Ascending aorta (tissue), 2 donors: ENCODE measurements around the gene YBEY. TPM values are rescaled to one million over a fixed set of nuclear protein-coding genes. Genes with fewer than 3 reads are reported as not detected.

Source experiments
- DNase-seq, 2 donors: peaks; one replicate each; pipeline ENCODE4 v3.0.0-alpha.2; 2019; ENCODE audit warnings: low spot score in 2 of 2
- H3K27ac ChIP-seq, 2 donors: fragments of 200-600 bp; sonication (generic); one replicate each; pipeline ENCODE4 v1.5.1; 2016 to 2017; ENCODE audit warnings: mild to moderate bottlenecking in 1 of 2
- H3K27me3 ChIP-seq: fragments of 200-600 bp; sonication (generic); one replicate; pipeline ENCODE4 v1.5.1; 2017
- H3K36me3 ChIP-seq, 2 donors: fragments of 200-600 bp; sonication (generic); one replicate each; pipeline ENCODE4 v1.5.1; 2016
- H3K4me1 ChIP-seq, 2 donors: fragments of 200-600 bp; sonication (generic); one replicate each; pipeline ENCODE4 v1.5.1; 2016 to 2017; ENCODE audit warnings: mild to moderate bottlenecking in 1 of 2
- H3K4me3 ChIP-seq, 2 donors: fragments of 200-600 bp; sonication (generic); one replicate each; pipeline ENCODE4 v1.5.1; 2016 to 2017; ENCODE audit warnings: mild to moderate bottlenecking in 1 of 2
- H3K9me3 ChIP-seq, 2 donors: fragments of 200-600 bp; sonication (generic); one replicate each; pipeline ENCODE4 v1.5.1; 2016
- intact Hi-C: fragments of 100-400 bp; cut with DNase I; formaldehyde crosslinking; loops from one replicate; pipeline ENCODE4 v1.15.1; 2023
- total RNA-seq: library from RNA; depleted of rRNA; stranded (reverse); fragments of >200 nt; gene quantifications from one replicate; pipeline ENCODE4 v1.1.0, GENCODE V29; 2016
- TF ChIP-seq, protein P1 (sequence below), 3 experiments: fragments of 200-600 bp in 2 of 3; fragments of 450-650 bp in 1 of 3; sonication (generic) in 2 of 3; IDR thresholded peaks; one replicate each; pipeline ENCODE4 v1.5.1; 2016 to 2019; ENCODE audit warnings: antibody characterized with exemption in 3 of 3, mild to moderate bottlenecking in 1 of 3, moderate library complexity in 1 of 3

YBEY gene
- total RNA-seq, 1 donor from 2014 or later = 0.53 TPM

DNA sequence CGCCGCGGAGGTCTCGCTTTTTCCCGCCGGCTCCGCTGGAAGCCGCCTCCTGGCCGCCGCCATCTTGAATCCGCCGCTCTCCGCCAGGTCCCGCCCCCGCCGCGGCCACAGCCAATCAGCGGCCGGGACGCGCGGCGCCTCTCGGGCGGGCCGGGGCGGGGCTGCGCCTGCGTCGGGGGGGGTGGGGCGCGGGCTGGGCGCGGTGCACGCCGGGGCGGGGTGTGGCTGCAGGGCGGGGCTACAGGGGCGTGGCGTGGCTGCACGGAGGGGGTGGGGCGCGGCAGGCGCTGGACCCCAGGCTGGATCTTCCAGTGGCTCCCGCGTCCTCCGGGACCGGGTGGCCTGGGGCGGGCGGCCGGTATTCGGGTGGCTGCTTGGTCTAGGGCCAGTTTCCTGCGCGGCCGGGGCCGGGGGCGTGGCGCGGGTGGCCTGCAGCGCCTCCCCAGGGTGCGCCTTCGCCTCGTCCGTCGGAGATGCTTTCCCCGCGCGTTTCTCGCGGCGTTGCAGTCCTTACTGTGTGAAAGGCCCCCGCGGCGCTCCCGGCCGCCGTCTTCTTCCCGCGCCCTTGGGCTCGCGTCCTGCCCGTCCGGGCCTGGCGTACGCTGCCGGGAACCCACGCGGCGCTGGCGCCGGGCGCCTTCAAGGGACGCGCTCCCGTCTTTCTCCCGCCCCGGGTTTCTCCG, 38.4 kb downstream of the YBEY start:
- TF ChIP-seq, protein P1, sequence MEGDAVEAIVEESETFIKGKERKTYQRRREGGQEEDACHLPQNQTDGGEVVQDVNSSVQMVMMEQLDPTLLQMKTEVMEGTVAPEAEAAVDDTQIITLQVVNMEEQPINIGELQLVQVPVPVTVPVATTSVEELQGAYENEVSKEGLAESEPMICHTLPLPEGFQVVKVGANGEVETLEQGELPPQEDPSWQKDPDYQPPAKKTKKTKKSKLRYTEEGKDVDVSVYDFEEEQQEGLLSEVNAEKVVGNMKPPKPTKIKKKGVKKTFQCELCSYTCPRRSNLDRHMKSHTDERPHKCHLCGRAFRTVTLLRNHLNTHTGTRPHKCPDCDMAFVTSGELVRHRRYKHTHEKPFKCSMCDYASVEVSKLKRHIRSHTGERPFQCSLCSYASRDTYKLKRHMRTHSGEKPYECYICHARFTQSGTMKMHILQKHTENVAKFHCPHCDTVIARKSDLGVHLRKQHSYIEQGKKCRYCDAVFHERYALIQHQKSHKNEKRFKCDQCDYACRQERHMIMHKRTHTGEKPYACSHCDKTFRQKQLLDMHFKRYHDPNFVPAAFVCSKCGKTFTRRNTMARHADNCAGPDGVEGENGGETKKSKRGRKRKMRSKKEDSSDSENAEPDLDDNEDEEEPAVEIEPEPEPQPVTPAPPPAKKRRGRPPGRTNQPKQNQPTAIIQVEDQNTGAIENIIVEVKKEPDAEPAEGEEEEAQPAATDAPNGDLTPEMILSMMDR (IDR thresholded peaks at IDR 0.05) = peak in 2 of 3 experiments; percentile 10 to 24
- Histone ChIP-seq H3K36me3 (peaks cover 0 to 9% of the 10 kb centered on the region in 2 donors), H3K4me3 (peak overlapping the region; percentile 81 to 98), H3K27ac (peak overlapping the region; percentile 97), H3K27me3 (no peaks in the 10 kb centered on the region), H3K4me1 (peaks cover 15 to 20% of the 10 kb centered on the region in 2 donors), H3K9me3 (no peaks in the 10 kb centered on the region)
- DNase-seq = peak in 1 of 2 donors; percentile 91
- intact Hi-C loops = loop anchor here (1.0 to 10.0 kb wide), 5 partner anchors 38 to 1450 kb away; partner anchors contain the start of genes DIP2A, PTTG1IP and YBEY

DNA sequence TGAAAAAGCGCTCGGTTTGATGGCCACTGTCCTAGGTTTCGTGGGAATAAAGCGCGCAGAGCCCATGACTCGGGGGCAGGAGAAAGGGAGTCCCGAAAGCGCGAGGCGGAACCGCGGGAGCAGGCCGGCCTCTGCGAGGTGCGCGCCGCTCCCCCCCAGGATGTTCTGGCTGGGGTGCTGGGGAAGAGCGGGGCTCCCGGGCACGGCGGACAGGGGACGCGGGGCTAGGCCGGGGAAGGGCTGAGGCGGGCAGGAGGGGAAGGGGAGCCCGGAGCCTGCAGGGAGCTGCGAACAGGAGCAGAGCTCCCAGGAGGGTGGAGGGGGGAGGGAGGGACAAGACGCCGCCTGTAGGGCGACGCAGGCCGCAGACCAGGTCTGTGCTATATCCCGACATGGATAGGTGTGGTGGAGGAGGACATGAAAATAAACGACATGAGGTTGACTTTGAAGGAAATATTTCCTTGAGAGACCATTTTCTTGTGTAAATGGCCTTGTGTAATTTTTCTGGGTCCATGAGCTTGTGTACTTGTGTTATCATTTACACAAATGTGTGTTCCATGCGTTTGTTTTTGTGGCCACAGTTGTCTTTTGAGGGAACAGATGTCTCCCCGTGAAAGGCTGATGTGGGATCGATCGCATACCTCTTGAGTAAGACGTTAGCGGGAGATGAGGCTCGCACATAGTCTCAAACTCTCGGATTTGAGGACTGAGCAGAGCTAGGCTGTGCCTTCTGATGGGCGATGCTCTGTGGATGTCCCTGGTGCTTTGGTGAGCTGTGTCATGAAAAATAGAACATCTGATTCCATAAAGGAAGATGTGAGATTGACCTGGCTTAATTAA, 39.2 kb downstream of the YBEY start:
- TF ChIP-seq, protein P1 (IDR thresholded peaks at IDR 0.05) = no peak
- Histone ChIP-seq H3K27me3 (no peaks in the 10 kb centered on the region), H3K4me1 (peaks cover 15 to 20% of the 10 kb centered on the region in 2 donors), H3K9me3 (no peaks in the 10 kb centered on the region), H3K36me3 (peaks cover 0 to 11% of the 10 kb centered on the region in 2 donors), H3K27ac (peak overlapping the region; percentile 77 to 97), H3K4me3 (peak overlapping the region; percentile 81 to 98)
- intact Hi-C loops = loop anchor here (10.0 kb wide), 3 partner anchors 180 to 1450 kb away; partner anchors contain the start of gene PTTG1IP
- no peak for DNase-seq

DNA sequence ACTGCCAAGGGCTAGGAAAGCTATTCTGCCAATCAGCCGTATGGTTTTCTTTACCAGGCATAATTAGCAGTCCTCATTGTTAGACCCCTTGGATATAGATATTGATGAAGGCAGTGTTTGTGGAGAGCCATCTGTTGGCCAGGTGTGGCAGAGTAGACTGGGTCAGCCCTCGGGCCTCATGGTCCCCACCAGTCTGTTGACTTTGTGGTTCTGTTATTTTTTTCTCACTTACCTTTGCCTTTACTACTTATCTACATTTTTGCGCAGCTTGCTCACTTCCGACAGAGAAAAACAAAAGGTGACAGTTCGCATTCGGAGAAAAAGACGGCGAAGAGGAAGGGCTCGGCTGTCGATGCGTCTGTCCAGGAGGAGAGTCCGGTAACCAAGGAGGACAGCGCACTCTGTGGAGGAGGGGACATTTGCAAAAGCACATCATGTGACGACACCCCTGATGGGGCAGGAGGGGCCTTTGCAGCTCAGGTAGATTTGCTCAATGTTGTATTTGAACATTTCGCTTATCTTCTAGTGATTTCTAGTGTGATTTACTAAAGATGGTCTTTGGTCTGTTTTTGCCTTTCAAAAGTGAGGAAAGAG, 40.1 kb downstream of the YBEY start:
- Histone ChIP-seq H3K9me3 (no peaks in the 10 kb centered on the region), H3K4me1 (peaks cover 15 to 20% of the 10 kb centered on the region in 2 donors), H3K36me3 (peaks cover 0 to 15% of the 10 kb centered on the region in 2 donors), H3K27me3 (no peaks in the 10 kb centered on the region), H3K4me3 (no peak overlapping the region), H3K27ac (no peak overlapping the region)
- TF ChIP-seq, protein P1 (IDR thresholded peaks at IDR 0.05) = no peak
- intact Hi-C loops = loop anchor here (10.0 kb wide), 3 partner anchors 181 to 1451 kb away; partner anchors contain the start of gene PTTG1IP
- no peak for DNase-seq

DNA sequence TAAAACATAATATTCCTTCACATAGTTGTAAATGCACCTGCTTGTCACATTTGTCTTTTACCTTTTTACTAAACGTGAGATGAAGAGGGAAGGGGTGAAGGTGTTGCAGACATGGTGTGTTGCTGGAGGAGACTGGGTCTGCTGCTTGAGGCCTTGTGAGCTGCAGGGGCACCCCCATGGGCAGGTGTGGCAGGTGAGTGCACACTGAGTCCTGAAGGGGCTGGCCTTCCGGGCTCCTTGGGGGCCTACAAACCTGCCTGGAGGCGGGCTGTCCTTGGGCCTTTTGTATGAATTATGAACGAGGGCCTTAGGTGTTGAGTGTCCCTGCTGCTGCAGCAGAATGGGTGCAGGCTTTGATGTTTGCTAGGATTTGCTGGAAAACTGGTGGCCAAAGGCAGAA, 41.6 kb downstream of the YBEY start:
- no peaks in the 10 kb centered on the region for H3K9me3 ChIP-seq
- intact Hi-C loops = loop anchor here (10.0 kb wide), 3 partner anchors 183 to 1453 kb away; partner anchors contain the start of gene PTTG1IP
- H3K36me3 ChIP-seq = peaks cover 4 to 24% of the 10 kb centered on the region in 2 donors
- H3K4me1 ChIP-seq = peaks cover 7 to 13% of the 10 kb centered on the region in 2 donors
- DNase-seq = no peak
- TF ChIP-seq, protein P1 (IDR thresholded peaks at IDR 0.05) = no peak
- no peak overlapping the region for H3K27ac ChIP-seq
- H3K27me3 ChIP-seq = no peaks in the 10 kb centered on the region
- no peak overlapping the region for H3K4me3 ChIP-seq

DNA sequence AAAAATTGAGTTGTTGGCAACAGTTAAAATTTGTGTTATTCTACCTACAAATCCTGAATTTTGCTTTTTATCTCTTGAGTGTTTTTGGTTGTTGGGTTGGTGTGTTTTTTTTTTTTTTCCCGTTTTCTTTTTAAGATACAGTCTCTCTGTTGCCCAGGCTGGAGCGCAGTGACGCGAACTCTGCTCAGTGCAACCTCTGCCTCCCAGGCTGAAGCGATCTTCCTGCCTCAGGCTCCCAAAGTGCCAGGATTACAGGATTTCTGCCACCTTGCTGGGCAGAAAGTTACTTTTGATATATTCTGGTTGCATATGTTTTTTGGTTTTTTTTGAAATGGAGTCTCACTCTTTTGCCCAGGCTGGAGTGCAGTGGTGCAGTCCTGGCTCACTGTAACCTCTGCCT, 42.0 kb downstream of the YBEY start:
- TF ChIP-seq, protein P1 (IDR thresholded peaks at IDR 0.05) = no peak
- peaks cover 4 to 9% of the 10 kb centered on the region in 2 donors for H3K4me1 ChIP-seq
- intact Hi-C loops = loop anchor here (10.0 kb wide), 3 partner anchors 183 to 1453 kb away; partner anchors contain the start of gene PTTG1IP
- H3K27me3 ChIP-seq = no peaks in the 10 kb centered on the region
- no peak overlapping the region for H3K27ac ChIP-seq
- H3K4me3 ChIP-seq = no peak overlapping the region
- DNase-seq = no peak
- no peaks in the 10 kb centered on the region for H3K9me3 ChIP-seq
- peaks cover 4 to 24% of the 10 kb centered on the region in 2 donors for H3K36me3 ChIP-seq
